Thymus (tissue), 11 donors: ENCODE results near the gene DSE. TPM values are rescaled to one million over a fixed set of nuclear protein-coding genes. Genes with fewer than 3 reads are reported as not detected.

Experiments
- DNase-seq, 9 donors: peaks; one replicate each; pipeline ENCODE4 v3.0.0-alpha.2; 2013; ENCODE audit warnings: low spot score in 9 of 9, low read depth in 6 of 9, missing footprints in 1 of 9
- H3K27ac ChIP-seq, 2 donors: one replicate each; pipeline ENCODE4 v1.5.1; 2013; ENCODE audit warnings: control low read depth in 1 of 2, low read depth in 1 of 2, low read length in 1 of 2, mild to moderate bottlenecking in 1 of 2, moderate library complexity in 1 of 2
- H3K27me3 ChIP-seq, 2 donors: one replicate each; pipeline ENCODE4 v1.5.1; 2013; ENCODE audit warnings: low read length in 1 of 2; ENCODE audit not compliant: control insufficient read depth in 2 of 2, insufficient read depth in 1 of 2
- H3K36me3 ChIP-seq, 2 donors: one replicate each; pipeline ENCODE4 v1.5.1; 2013; ENCODE audit warnings: low read length in 1 of 2, mild to moderate bottlenecking in 1 of 2, moderate library complexity in 1 of 2; ENCODE audit not compliant: control insufficient read depth in 2 of 2, insufficient read depth in 2 of 2
- H3K4me1 ChIP-seq, 2 donors: one replicate each; pipeline ENCODE4 v1.5.1; 2013; ENCODE audit warnings: low read length in 2 of 2; ENCODE audit not compliant: control insufficient read depth in 2 of 2, insufficient read depth in 2 of 2
- H3K4me3 ChIP-seq, 2 donors: one replicate each; pipeline ENCODE4 v1.5.1; 2013; ENCODE audit warnings: low read length in 2 of 2, control low read depth in 1 of 2, mild to moderate bottlenecking in 1 of 2
- H3K9me3 ChIP-seq, 2 donors: one replicate each; pipeline ENCODE4 v1.5.1; 2013; ENCODE audit warnings: low read length in 1 of 2, mild to moderate bottlenecking in 1 of 2; ENCODE audit not compliant: control insufficient read depth in 2 of 2, insufficient read depth in 1 of 2
- WGBS: extraction: QIAGEN DNeasy Blood & Tissue Kit; methylation state at CpG from one replicate; pipeline ENCODE4 v1.1.7; 2013; 5-methylcytosine and 5-hydroxymethylcytosine counted together
- polyA plus RNA-seq: library from polyadenylated mRNA; stranded (reverse); fragments of 200-250 nt; gene quantifications from one replicate; pipeline ENCODE4 v1.2.3, GENCODE V29; 2013
- total RNA-seq: library from RNA; stranded (reverse); fragments of 120-200 nt; gene quantifications from one replicate; pipeline ENCODE4 v1.2.4, GENCODE V29; 2013
- donor health status: healthy.

Gene DSE
- total and polyA plus RNA-seq, 2 donors = 12.8 to 23.8 TPM

DNA sequence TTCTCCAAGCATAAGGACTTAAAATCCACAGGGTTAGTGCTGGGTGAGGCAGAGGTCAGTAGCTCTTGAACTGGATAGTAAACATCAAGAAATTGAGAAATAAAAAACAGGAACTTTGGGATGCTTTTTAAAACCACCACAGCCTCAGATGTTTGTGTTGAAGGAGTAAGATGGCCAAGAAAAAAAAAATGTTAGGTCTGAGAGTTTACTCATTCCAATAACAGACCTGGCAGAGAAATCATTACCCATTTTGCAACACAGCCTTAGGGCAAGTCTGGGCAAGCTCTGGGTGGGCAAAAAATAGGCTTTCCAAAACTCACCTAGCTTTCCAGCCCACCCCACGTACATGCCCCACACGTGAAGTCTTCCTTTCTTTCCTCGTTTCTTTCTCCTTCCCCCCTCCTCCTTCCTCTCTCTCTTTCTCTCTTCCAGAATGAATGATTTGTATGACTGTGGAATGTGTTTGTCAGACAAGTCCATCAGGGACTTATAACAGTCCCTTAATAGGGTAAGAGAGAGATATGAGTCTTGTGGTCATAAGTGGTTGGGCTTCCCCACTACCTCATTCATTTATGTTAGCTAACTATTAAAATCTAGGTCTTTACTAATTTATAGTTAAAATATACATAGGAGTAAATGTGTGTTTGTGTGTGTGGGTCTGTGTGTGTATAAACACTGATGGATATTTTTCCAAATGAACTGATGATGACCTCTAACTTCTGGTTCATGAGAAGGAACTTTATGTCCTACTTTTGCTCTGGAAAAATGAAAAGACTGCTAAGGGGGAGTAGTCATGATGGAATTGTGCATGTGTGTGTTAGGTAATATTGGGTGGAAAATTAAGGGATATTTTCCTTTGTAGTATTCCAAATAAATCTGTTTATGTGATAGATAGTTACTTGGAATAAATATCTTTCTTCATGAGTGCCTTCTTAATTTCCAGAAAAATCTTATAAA is 18.0 kb upstream of the DSE start:
- WGBS = 92% methylated on average over 3 of the region's 3 CpGs
- H3K4me3 ChIP-seq = no peak overlapping the region
- H3K27ac ChIP-seq = no peak overlapping the region
- no peaks in the 10 kb centered on the region for H3K4me1 ChIP-seq
- H3K36me3 ChIP-seq = no peaks in the 10 kb centered on the region
- DNase-seq = no peak
- no peaks in the 10 kb centered on the region for H3K27me3 ChIP-seq
- no peaks in the 10 kb centered on the region for H3K9me3 ChIP-seq

GRCh38 chr6:116354236-116354635 is 16.5 kb upstream of the DSE start:
- H3K27me3 ChIP-seq = no peaks in the 10 kb centered on the region
- no peak overlapping the region for H3K27ac ChIP-seq
- no peaks in the 10 kb centered on the region for H3K4me1 ChIP-seq
- no peak overlapping the region for H3K4me3 ChIP-seq
- no peak for DNase-seq
- no peaks in the 10 kb centered on the region for H3K9me3 ChIP-seq
- no peaks in the 10 kb centered on the region for H3K36me3 ChIP-seq
- 95% methylated on average over 1 of the region's 1 CpG for WGBS

DNA sequence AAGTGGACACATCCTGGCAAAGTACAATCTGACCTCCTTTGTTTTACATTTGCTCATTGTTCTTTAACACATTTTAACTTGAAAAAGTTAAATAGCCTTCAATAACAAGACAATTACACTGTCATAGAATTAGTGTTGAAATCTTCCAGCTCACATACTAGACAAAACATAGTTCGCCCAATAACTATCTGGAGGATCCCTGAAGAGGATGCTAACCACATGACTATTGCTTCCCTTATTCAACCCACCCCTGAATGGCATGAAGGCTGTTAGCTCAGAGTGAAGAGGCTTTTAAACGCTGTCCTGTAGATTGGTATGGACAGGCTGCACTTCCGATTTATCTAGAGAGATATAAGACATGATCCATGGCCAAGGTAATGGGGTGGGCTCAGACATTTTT is 15.0 kb upstream of the DSE start:
- no peaks in the 10 kb centered on the region for H3K27me3 ChIP-seq
- no peak overlapping the region for H3K27ac ChIP-seq
- no peaks in the 10 kb centered on the region for H3K36me3 ChIP-seq
- WGBS = 99% methylated on average over 3 of the region's 3 CpGs
- H3K4me3 ChIP-seq = no peak overlapping the region
- no peaks in the 10 kb centered on the region for H3K9me3 ChIP-seq
- H3K4me1 ChIP-seq = no peaks in the 10 kb centered on the region
- no peak for DNase-seq

- H3K4me3 ChIP-seq = no peak overlapping the region
- H3K27ac ChIP-seq = no peak overlapping the region
- no peaks in the 10 kb centered on the region for H3K9me3 ChIP-seq
- H3K4me1 ChIP-seq = no peaks in the 10 kb centered on the region
- H3K27me3 ChIP-seq = no peaks in the 10 kb centered on the region
- WGBS = 92% methylated on average over 1 of the region's 1 CpG
- H3K36me3 ChIP-seq = no peaks in the 10 kb centered on the region
- DNase-seq = no peak
Measured at GRCh38 chr6:116359131-116359530, 11.6 kb upstream of the DSE start.

DNA sequence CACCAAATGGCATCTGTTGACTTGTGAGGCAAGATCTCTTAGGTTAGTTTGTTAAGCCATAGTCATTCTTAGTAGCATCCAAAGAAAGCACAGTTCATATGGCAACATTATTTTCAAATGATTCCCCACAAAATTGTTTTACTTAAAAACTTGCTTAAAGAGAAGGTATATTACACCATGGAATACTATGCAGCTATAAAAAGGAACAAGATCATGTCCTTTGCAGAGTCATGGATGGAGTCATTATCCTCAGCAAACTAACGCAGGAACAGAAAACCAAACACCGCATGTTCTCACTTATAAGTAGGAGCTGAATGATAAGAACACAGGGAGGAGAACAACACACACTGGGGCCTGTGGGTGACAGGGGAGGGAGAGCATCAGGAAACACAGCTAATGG is 10.9 kb upstream of the DSE start:
- Histone ChIP-seq H3K27me3 (no peaks in the 10 kb centered on the region), H3K27ac (no peak overlapping the region), H3K9me3 (no peaks in the 10 kb centered on the region), H3K4me1 (no peaks in the 10 kb centered on the region), H3K36me3 (no peaks in the 10 kb centered on the region), H3K4me3 (no peak overlapping the region)
- DNase-seq = no peak
- WGBS = 98% methylated on average over 2 of the region's 2 CpGs

GRCh38 chr6:116362276-116362675 is 8.5 kb upstream of the DSE start:
- H3K36me3 ChIP-seq = no peaks in the 10 kb centered on the region
- H3K4me3 ChIP-seq = no peak overlapping the region
- H3K27me3 ChIP-seq = no peaks in the 10 kb centered on the region
- WGBS = 70% methylated on average over 2 of the region's 2 CpGs
- no peaks in the 10 kb centered on the region for H3K4me1 ChIP-seq
- DNase-seq = no peak
- no peaks in the 10 kb centered on the region for H3K9me3 ChIP-seq
- no peak overlapping the region for H3K27ac ChIP-seq

DNA sequence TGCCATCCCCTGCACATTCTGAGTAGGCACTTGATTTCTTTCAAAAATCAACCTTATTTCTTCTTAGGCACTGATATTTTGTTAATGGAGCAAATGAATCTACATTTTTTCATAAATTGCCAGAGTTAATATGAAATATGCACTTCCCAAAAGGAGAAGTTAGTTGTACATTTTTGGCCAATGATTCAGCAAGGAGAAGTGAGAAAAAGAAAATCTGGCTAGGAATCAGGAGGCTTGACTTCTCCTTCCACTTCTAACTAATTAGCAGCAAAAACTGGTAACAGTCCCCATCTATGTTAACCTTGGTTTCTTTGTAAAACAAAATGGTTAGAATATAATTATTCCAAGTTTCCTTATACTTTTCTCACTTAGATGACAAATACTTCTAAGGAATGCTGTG is 7.0 kb upstream of the DSE start:
- H3K27me3 ChIP-seq = no peaks in the 10 kb centered on the region

DNA sequence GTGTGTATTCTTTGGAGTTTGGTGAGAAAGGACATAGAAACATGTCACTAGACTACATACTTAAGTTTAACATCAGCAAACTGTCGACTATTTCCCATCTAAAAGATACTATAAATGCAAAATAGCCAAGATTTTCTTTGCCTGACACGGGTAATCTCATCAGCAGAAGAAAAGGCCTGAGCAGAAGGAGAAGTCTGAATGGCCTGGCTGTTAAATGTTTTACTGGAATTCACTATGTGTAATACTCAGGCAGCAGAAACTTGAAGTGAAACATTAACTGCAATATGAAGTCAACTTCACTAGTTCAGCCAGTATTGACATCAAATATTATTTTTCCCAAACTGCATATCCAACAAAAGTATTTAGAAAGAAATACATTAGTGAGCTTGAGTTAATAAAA is 6.4 kb upstream of the DSE start:
- no peak overlapping the region for H3K27ac ChIP-seq
- H3K36me3 ChIP-seq = no peaks in the 10 kb centered on the region
- H3K4me3 ChIP-seq = no peak overlapping the region
- no peaks in the 10 kb centered on the region for H3K9me3 ChIP-seq
- no peaks in the 10 kb centered on the region for H3K27me3 ChIP-seq
- 93% methylated on average over 2 of the region's 2 CpGs for WGBS
- H3K4me1 ChIP-seq = no peaks in the 10 kb centered on the region
- no peak for DNase-seq

More for the DNA sequence above, 7.0 kb upstream of the DSE start:
- no peak overlapping the region for H3K4me3 ChIP-seq
- no peaks in the 10 kb centered on the region for H3K36me3 ChIP-seq
- H3K9me3 ChIP-seq = no peaks in the 10 kb centered on the region
- DNase-seq = no peak
- H3K27ac ChIP-seq = no peak overlapping the region
- H3K4me1 ChIP-seq = no peaks in the 10 kb centered on the region

DNA sequence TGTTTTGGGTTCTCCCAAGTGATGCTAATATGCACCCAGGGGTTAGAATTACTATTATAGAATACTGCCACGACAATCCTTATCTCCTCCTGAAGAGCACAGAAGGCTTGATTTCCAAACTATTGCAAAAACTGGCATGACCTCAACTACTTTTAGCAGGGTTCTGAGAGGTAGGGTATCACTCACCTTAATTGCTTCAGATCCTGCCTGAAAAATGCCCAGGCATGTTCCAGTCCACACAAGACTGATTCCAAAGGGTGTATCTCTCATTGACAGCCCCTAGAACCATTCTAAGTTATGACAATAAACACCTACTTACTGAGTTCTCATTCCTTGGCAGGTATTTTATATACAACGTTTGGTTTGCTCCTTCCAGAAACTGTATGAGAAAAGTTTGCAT is 5.0 kb upstream of the DSE start:
- Histone ChIP-seq H3K4me1 (peaks cover 0 to 9% of the 10 kb centered on the region in 2 donors), H3K27ac (no peak overlapping the region), H3K36me3 (no peaks in the 10 kb centered on the region), H3K4me3 (no peak overlapping the region), H3K9me3 (no peaks in the 10 kb centered on the region), H3K27me3 (peaks cover 0 to 10% of the 10 kb centered on the region in 2 donors)
- DNase-seq = no peak
- WGBS = 97% methylated on average over 2 of the region's 2 CpGs
